Uterus (tissue), 4 donors: ENCODE data around the gene EHMT1. TPM values are rescaled to one million over a fixed set of nuclear protein-coding genes. Genes with fewer than 3 reads are reported as not detected.
"Not testable (repeated sequence)": the region's sequence is repeated elsewhere in the genome, so short reads cannot be mapped to it uniquely, and the experiment has no call there.

Experiments used
- DNase-seq, 2 donors: peaks; one replicate each; pipeline ENCODE4 v3.0.0-alpha.2; 2019 to 2020
- H3K27ac ChIP-seq, 2 donors: fragments of 200-600 bp; sonication (generic); 1 replicate in 1 of 2; 2 replicates in 1 of 2; pipeline ENCODE4 v1.5.1; 2016 to 2018
- H3K27me3 ChIP-seq, 2 donors: fragments of 200-600 bp; sonication (generic); one replicate each; pipeline ENCODE4 v1.5.1; 2018 to 2019; ENCODE audit warnings: control low read depth in 1 of 2
- H3K36me3 ChIP-seq, 2 donors: fragments of 200-600 bp; sonication (generic); one replicate each; pipeline ENCODE4 v1.5.1; 2019; ENCODE audit warnings: control low read depth in 1 of 2
- H3K4me1 ChIP-seq, 2 donors: fragments of 200-600 bp; sonication (generic); one replicate each; pipeline ENCODE4 v1.5.1; 2018 to 2019; ENCODE audit warnings: control low read depth in 1 of 2
- H3K4me3 ChIP-seq, 2 donors: fragments of 200-600 bp; sonication (generic); 1 replicate in 1 of 2; 2 replicates in 1 of 2; pipeline ENCODE4 v1.5.1; 2018 to 2019; ENCODE audit warnings: mild to moderate bottlenecking in 1 of 2
- H3K9me3 ChIP-seq, 2 donors: fragments of 200-600 bp; sonication (generic); one replicate each; pipeline ENCODE4 v1.5.1; 2019; ENCODE audit warnings: control low read depth in 1 of 2
- CTCF ChIP-seq, 4 experiments: fragments of 200-600 bp in 2 of 4; fragments of 450-650 bp in 2 of 4; sonication (generic) in 2 of 4; IDR thresholded peaks; one replicate each; pipeline ENCODE4 v1.5.1; 2016 to 2019; ENCODE audit warnings: antibody characterized with exemption in 4 of 4, mild to moderate bottlenecking in 2 of 4, moderate library complexity in 1 of 4
- POLR2A ChIP-seq, 2 donors: fragments of 450-650 bp; IDR thresholded peaks; one replicate each; pipeline ENCODE4 v1.6.1; 2016; ENCODE audit warnings: antibody characterized with exemption in 2 of 2, mild to moderate bottlenecking in 1 of 2, moderate library complexity in 1 of 2
- intact Hi-C: fragments of 100-400 bp; cut with DNase I; formaldehyde crosslinking; loops from one replicate; pipeline ENCODE4 v1.15.1; 2023; ENCODE audit warnings: low total_unique reads
- total RNA-seq, 4 donors: library from RNA; depleted of rRNA in 3 of 4; stranded (reverse); fragments of >200 nt in 3 of 4; gene quantifications; one replicate each; pipeline versions ENCODE4 v1.1.0 to v1.2.4, GENCODE V29; 2014 to 2023
- donor health status: DM: yes; HTN: yes; CAD: no.

The EHMT1 gene
- total RNA-seq, 4 donors from 2014 or later: 32.6 to 109 (median 74.9) TPM

DNA sequence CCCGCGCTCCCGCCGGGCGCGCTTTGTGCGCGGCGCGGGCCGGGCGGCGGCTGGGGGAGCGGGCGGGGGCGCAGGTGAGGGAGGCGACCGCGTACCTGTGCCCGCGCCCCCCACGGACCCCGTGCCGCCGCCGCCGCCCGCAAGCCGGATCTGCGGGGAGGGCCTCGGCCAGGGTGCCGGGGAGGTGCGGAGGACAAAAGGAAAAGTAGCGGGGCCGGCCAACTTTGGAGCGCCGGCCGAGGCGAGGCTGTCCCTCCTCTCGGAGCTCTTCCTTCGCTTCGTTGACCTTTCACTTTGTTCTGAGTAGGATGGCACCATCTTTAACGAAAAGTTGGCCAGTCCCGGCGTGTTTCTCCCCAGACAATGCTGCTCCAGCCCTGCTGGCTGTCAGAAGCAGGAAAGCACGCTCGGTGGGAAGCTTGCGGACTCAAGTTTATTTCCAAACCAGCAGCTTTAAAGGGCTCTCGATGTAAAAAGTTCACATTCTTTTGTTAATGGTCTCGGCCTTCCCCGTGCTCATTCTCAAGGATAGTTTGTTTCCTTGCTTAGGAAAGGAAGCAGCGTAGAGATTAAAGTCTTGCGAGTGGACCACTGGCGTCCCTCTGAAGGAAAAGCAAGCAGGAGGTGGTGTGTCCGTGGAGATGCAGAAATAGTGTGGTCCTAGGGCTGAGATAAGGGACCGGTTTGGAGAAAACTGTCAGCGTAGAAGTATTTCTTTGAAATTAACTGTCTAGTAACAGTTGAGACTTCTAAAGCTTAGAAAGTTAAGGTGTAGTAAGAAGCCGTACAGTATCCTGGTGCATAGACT is 639 bp downstream of the EHMT1 start:
- intact Hi-C loops: no loop called here
- Histone ChIP-seq H3K27ac (peak overlapping the region; percentile 74 to 83), H3K4me3 (peak overlapping the region; percentile 57 to 73), H3K4me1 (peaks cover 4 to 16% of the 10 kb centered on the region in 2 donors), H3K9me3 (no peaks in the 10 kb centered on the region), H3K27me3 (no peaks in the 10 kb centered on the region), H3K36me3 (no peaks in the 10 kb centered on the region)
- no peak for DNase-seq
- no peak for TF ChIP-seq CTCF (IDR thresholded peaks at IDR 0.05)
- TF ChIP-seq POLR2A (IDR thresholded peaks at IDR 0.05): no peak

DNA sequence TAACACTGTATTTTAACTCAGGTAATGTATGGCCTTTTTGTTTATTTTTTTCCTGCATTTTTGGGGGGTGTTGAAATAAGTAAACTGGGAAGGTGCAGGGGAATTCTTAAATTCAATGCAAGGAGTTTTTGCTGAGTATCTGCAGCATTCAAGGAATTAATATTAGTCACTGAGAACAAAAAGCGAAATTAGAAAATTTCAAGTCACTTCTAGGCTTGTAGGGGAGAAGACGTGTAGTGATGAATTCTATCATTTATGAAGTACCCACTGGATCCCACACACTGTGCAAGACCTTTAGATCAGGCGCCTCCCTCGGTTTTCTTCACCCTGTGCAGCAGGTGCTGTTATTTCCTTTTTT is 1.2 kb downstream of the EHMT1 start:
- Histone ChIP-seq H3K36me3 (no peaks in the 10 kb centered on the region), H3K4me3 (peak overlapping the region; percentile 57 to 73), H3K27ac (peak overlapping the region in 1 of 2 donors; percentile 74), H3K27me3 (no peaks in the 10 kb centered on the region), H3K4me1 (peaks cover 4 to 16% of the 10 kb centered on the region in 2 donors), H3K9me3 (no peaks in the 10 kb centered on the region)
- TF ChIP-seq POLR2A (IDR thresholded peaks at IDR 0.05): no peak
- no peak for TF ChIP-seq CTCF (IDR thresholded peaks at IDR 0.05)
- DNase-seq: no peak
- intact Hi-C loops: no loop called here

DNA sequence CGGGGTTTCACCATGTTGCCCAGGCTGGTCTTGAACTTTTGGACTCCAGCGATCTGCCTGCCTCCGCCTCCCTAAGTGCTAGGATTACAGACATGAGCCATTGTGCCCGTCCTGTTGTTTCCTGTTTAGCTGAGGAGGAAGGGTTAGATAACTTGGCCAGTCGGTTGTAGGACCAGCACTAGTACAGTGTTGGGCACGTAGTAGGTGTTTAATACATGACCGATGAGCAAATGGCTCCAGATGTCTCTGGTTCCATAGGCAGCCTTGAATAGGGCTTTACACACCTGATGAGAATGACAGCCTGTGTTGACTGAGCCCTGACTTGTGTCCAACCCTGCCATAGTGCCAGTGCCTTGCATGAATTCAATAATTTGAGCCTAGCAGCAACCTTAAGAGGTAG is 1.8 kb downstream of the EHMT1 start:
- Histone ChIP-seq H3K27ac (no peak overlapping the region), H3K27me3 (no peaks in the 10 kb centered on the region), H3K9me3 (no peaks in the 10 kb centered on the region), H3K4me1 (peaks cover 4 to 16% of the 10 kb centered on the region in 2 donors), H3K4me3 (no peak overlapping the region), H3K36me3 (no peaks in the 10 kb centered on the region)
- intact Hi-C loops: no loop called here
- DNase-seq: no peak
- no peak for TF ChIP-seq POLR2A (IDR thresholded peaks at IDR 0.05)
- TF ChIP-seq CTCF (IDR thresholded peaks at IDR 0.05): no peak

- Histone ChIP-seq H3K4me3 (no peak overlapping the region), H3K27me3 (no peaks in the 10 kb centered on the region), H3K36me3 (no peaks in the 10 kb centered on the region), H3K27ac (no peak overlapping the region), H3K4me1 (peaks cover 4 to 16% of the 10 kb centered on the region in 2 donors), H3K9me3 (no peaks in the 10 kb centered on the region)
- intact Hi-C loops: no loop called here
- no peak for TF ChIP-seq POLR2A (IDR thresholded peaks at IDR 0.05)
- no peak for TF ChIP-seq CTCF (IDR thresholded peaks at IDR 0.05)
- no peak for DNase-seq
Measured at GRCh38 chr9:137621131-137621757, 2.4 kb downstream of the EHMT1 start.

DNA sequence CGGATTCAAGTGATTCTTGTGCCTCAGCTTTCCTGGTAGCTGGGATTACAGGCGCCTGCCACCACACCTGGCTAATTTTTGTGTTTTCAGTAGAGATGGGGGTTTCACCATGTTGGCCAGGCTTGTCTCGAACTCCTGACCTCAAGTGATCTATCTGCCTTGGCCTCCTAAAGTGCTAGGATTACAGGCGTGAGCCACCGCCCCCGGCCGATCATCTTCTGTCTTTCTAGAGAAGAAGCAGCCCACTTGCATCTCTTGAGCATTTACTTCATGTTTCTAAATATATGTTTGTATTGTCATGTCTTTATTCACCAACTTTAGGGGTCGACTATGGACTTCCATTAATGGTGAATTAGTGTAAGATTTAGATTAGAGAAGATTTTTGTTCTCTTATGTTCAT is 3.4 kb downstream of the EHMT1 start:
- H3K9me3 ChIP-seq, H3K27ac ChIP-seq, H3K4me3 ChIP-seq, DNase-seq, H3K27me3 ChIP-seq, intact Hi-C loops, H3K36me3 ChIP-seq: not testable (repeated sequence)
- H3K4me1 ChIP-seq: peaks cover 4 to 16% of the 10 kb centered on the region in 2 donors
